ENCODE data around the gene FAM120A. TPM values are rescaled to one million over a fixed set of nuclear protein-coding genes. Genes with fewer than 3 reads are reported as not detected.

FAM120A gene
- total RNA-seq, 6 experiments from 2014 or later, result 61.9 to 92.1 (median 76.0) TPM

GRCh38 chr9:93434056-93434455, 17.4 kb upstream of the FAM120A start:
- no peaks in the 10 kb centered on the region for H3K27me3 ChIP-seq
- no peak overlapping the region for H3K27ac ChIP-seq
- TF ChIP-seq CTCF (IDR thresholded peaks at IDR 0.05) (no peak), POLR2A (IDR thresholded peaks at IDR 0.05) (no peak)
- H3K4me1 ChIP-seq, result no peaks in the 10 kb centered on the region
- 85% methylated on average over 3 of the region's 3 CpGs for WGBS (ENCODE audit: insufficient coverage, low coverage, low lambda C conversion rate, missing lambda C conversion rate)
- intact Hi-C loops (cut with DNase I), result no loop called here
- no peak overlapping the region for H3K4me3 ChIP-seq
- H3K36me3 ChIP-seq, result no peaks in the 10 kb centered on the region
- DNase-seq, result no peak
- ATAC-seq, result no peak
- H3K9me3 ChIP-seq, result no peaks in the 10 kb centered on the region

- Histone ChIP-seq H3K36me3 (no peaks in the 10 kb centered on the region), H3K4me1 (no peaks in the 10 kb centered on the region), H3K9me3 (no peaks in the 10 kb centered on the region), H3K4me3 (no peak overlapping the region), H3K27ac (no peak overlapping the region), H3K27me3 (no peaks in the 10 kb centered on the region)
- intact Hi-C loops (cut with DNase I), result no loop called here
- ATAC-seq (no peak), DNase-seq (no peak)
- WGBS (ENCODE audit: insufficient coverage, low coverage, low lambda C conversion rate, missing lambda C conversion rate), result 77% methylated on average over 6 of the region's 8 CpGs
- no peak for TF ChIP-seq POLR2A (IDR thresholded peaks at IDR 0.05)
- no peak for TF ChIP-seq CTCF (IDR thresholded peaks at IDR 0.05)
Observed at GRCh38 chr9:93435386-93435785, 16.1 kb upstream of the FAM120A start.

- Histone ChIP-seq H3K4me3 (no peak overlapping the region), H3K36me3 (no peaks in the 10 kb centered on the region), H3K9me3 (no peaks in the 10 kb centered on the region), H3K27me3 (no peaks in the 10 kb centered on the region), H3K27ac (no peak overlapping the region), H3K4me1 (no peaks in the 10 kb centered on the region)
- no peak for TF ChIP-seq POLR2A (IDR thresholded peaks at IDR 0.05)
- no peak for TF ChIP-seq CTCF (IDR thresholded peaks at IDR 0.05)
- intact Hi-C loops (cut with DNase I), result no loop called here
- WGBS (ENCODE audit: insufficient coverage, low coverage, low lambda C conversion rate, missing lambda C conversion rate), result 86% methylated on average over 6 of the region's 6 CpGs
- no peak for DNase-seq
- no peak for ATAC-seq
Observed at GRCh38 chr9:93436218-93436617, 15.3 kb upstream of the FAM120A start.

GRCh38 chr9:93436655-93437407, 14.7 kb upstream of the FAM120A start:
- DNase-seq, result no peak

More at GRCh38 chr9:93436655-93437407, 14.7 kb upstream of the FAM120A start:
- intact Hi-C loops (cut with DNase I), result no loop called here
- no peak for ATAC-seq
- Histone ChIP-seq H3K9me3 (no peaks in the 10 kb centered on the region), H3K27ac (no peak overlapping the region), H3K27me3 (no peaks in the 10 kb centered on the region), H3K36me3 (no peaks in the 10 kb centered on the region), H3K4me1 (no peaks in the 10 kb centered on the region), H3K4me3 (no peak overlapping the region)
- WGBS (ENCODE audit: insufficient coverage, low coverage, low lambda C conversion rate, missing lambda C conversion rate), result 93% methylated on average over 6 of the region's 7 CpGs
- TF ChIP-seq POLR2A (IDR thresholded peaks at IDR 0.05) (no peak), CTCF (IDR thresholded peaks at IDR 0.05) (no peak)
